WTC11 (cell line): Measurements from ENCODE around the gene FGF13. TPM values are rescaled to one million over a fixed set of nuclear protein-coding genes. Genes with fewer than 3 reads are reported as not detected.

ENCODE experiments used
- ATAC-seq: fragments of 200-7000 bp; cut with Tn5 transposase; 2 replicates; pipeline ENCODE4 v1.10.0; 2021; ENCODE audit warnings: mild to moderate bottlenecking, moderate library complexity
- CTCF ChIA-PET: fragments of 300-600 bp; sonication (Branson Sonifier 250); formaldehyde crosslinking; loops from one replicate; lab custom pipeline; 2021; ENCODE audit warnings: antibody characterized with exemption; lab: Charles Lee
- POLR2A ChIA-PET: fragments of 350-600 bp; sonication (Branson Sonifier 250); formaldehyde crosslinking; loops from one replicate; lab custom pipeline; 2021; ENCODE audit warnings: antibody characterized with exemption; lab: Charles Lee
- DNase-seq: peaks from one replicate; pipeline ENCODE4 v3.0.0; 2021; ENCODE audit warnings: low spot score
- H3K27ac Mint-ChIP-seq: 2 replicates; pipeline ENCODE4 v1.8.0; 2021; ENCODE audit warnings: mixed read lengths
- H3K27me3 Mint-ChIP-seq: 2 replicates; pipeline ENCODE4 v1.8.0; 2021; ENCODE audit warnings: low read depth, mild to moderate bottlenecking, moderate library complexity, mixed read lengths
- H3K36me3 Mint-ChIP-seq: 2 replicates; pipeline ENCODE4 v1.8.0; 2021; ENCODE audit warnings: mixed read lengths
- H3K4me1 Mint-ChIP-seq: 2 replicates; pipeline ENCODE4 v1.8.0; 2022; ENCODE audit warnings: mixed read lengths
- H3K4me3 Mint-ChIP-seq: 2 replicates; pipeline ENCODE4 v1.8.0; 2021; ENCODE audit warnings: mild to moderate bottlenecking, moderate library complexity, mixed read lengths
- H3K9me3 Mint-ChIP-seq: 2 replicates; pipeline ENCODE4 v1.8.0; 2021; ENCODE audit warnings: mixed read lengths
- AFF4 ChIP-seq: sonication (generic); formaldehyde crosslinking; IDR thresholded peaks from 2 replicates; pipeline ENCODE4 v1.8.1; 2023; ENCODE audit warnings: mild to moderate bottlenecking, missing genetic modification reagents, borderline replicate concordance
- CBFB ChIP-seq: sonication (generic); formaldehyde crosslinking; IDR thresholded peaks from 2 replicates; pipeline ENCODE4 v1.8.1; 2022; ENCODE audit warnings: mild to moderate bottlenecking, low read depth, missing genetic modification reagents
- CREB1 ChIP-seq: sonication (generic); formaldehyde crosslinking; IDR thresholded peaks from 2 replicates; pipeline ENCODE4 v1.8.0; 2023; ENCODE audit warnings: mild to moderate bottlenecking, missing genetic modification reagents
- GABPB1 ChIP-seq: sonication (generic); formaldehyde crosslinking; IDR thresholded peaks from 2 replicates; pipeline ENCODE4 v1.8.1; 2023; ENCODE audit warnings: mild to moderate bottlenecking, missing genetic modification reagents
- GTF2I ChIP-seq: fragments of 250-450 bp; sonication (Bioruptor Pico); conservative IDR thresholded peaks from 2 replicates; pipeline ENCODE4 v1.4.0; 2021; ENCODE audit warnings: mild to moderate bottlenecking
- HMGA2 ChIP-seq: fragments of 250-450 bp; sonication (Bioruptor Pico); IDR thresholded peaks from 2 replicates; pipeline ENCODE4 v1.4.0; 2021; ENCODE audit warnings: mild to moderate bottlenecking, moderate library complexity
- IRF2 ChIP-seq: sonication (generic); formaldehyde crosslinking; IDR thresholded peaks from 2 replicates; pipeline ENCODE4 v1.8.0; 2022; ENCODE audit warnings: low read depth, missing genetic modification reagents, borderline replicate concordance
- NR2C2 ChIP-seq: sonication (generic); formaldehyde crosslinking; IDR thresholded peaks from 2 replicates; pipeline ENCODE4 v1.8.0; 2022; ENCODE audit warnings: mild to moderate bottlenecking, missing genetic modification reagents
- ZNF219 ChIP-seq: sonication (generic); formaldehyde crosslinking; IDR thresholded peaks from 2 replicates; pipeline ENCODE4 v1.8.0; 2023; ENCODE audit warnings: missing genetic modification reagents, mild to moderate bottlenecking, borderline replicate concordance
- ZNF263 ChIP-seq: sonication (generic); formaldehyde crosslinking; IDR thresholded peaks from 2 replicates; pipeline ENCODE4 v1.8.1; 2022; ENCODE audit warnings: low read depth, mild to moderate bottlenecking, moderate library complexity, missing genetic modification reagents
- ZNF317 ChIP-seq: sonication (generic); formaldehyde crosslinking; IDR thresholded peaks from 2 replicates; pipeline ENCODE4 v1.8.1; 2023; ENCODE audit warnings: low read depth, mild to moderate bottlenecking, moderate library complexity, missing genetic modification reagents, borderline replicate concordance
- total RNA-seq: library from RNA; stranded (reverse); gene quantifications from 3 replicates; pipeline ENCODE4 v1.2.3, GENCODE V29; 2021
- TF ChIP-seq, protein P1 (sequence below): fragments of 250-450 bp; sonication (Bioruptor Pico); IDR thresholded peaks from 2 replicates; pipeline ENCODE4 v1.9.0; 2021; ENCODE audit warnings: moderate library complexity, mild to moderate bottlenecking, inconsistent platforms, borderline replicate concordance
- TF ChIP-seq, protein P2 (sequence below): fragments of 250-450 bp; sonication (Bioruptor Pico); IDR thresholded peaks from 2 replicates; pipeline ENCODE4 v2.1.2; 2022; ENCODE audit warnings: mild to moderate bottlenecking, moderate library complexity
- TF ChIP-seq, protein P3 (sequence below): sonication (generic); formaldehyde crosslinking; IDR thresholded peaks from 2 replicates; pipeline ENCODE4 v1.8.1; 2023; ENCODE audit warnings: mild to moderate bottlenecking, missing genetic modification reagents
- TF ChIP-seq, protein P4 (sequence below): fragments of 250-450 bp; sonication (Bioruptor Pico); IDR thresholded peaks from 2 replicates; pipeline ENCODE4 v1.8.0; 2021; ENCODE audit warnings: mild to moderate bottlenecking
- TF ChIP-seq, protein P5 (sequence below): sonication (generic); formaldehyde crosslinking; IDR thresholded peaks from 2 replicates; pipeline ENCODE4 v1.8.1; 2022; ENCODE audit warnings: missing genetic modification reagents, borderline replicate concordance
- TF ChIP-seq, protein P6 (sequence below): fragments of 250-450 bp; sonication (Bioruptor Pico); IDR thresholded peaks from 2 replicates; pipeline ENCODE4 v1.9.0; 2021; ENCODE audit warnings: mild to moderate bottlenecking, borderline replicate concordance
- TF ChIP-seq, protein P7 (sequence below): sonication (generic); formaldehyde crosslinking; IDR thresholded peaks from 2 replicates; pipeline ENCODE4 v1.8.0; 2022; ENCODE audit warnings: mild to moderate bottlenecking, missing genetic modification reagents

Gene FGF13
- total RNA-seq, 1 experiment from 2014 or later, result 32.1 TPM

GRCh38 chrX:138704596-138704995 is 6.9 kb downstream of the FGF13 start:
- H3K27ac Mint-ChIP-seq, result no peak overlapping the region
- no peaks in the 10 kb centered on the region for H3K9me3 Mint-ChIP-seq
- ATAC-seq, result no peak

More at GRCh38 chrX:138704596-138704995, 6.9 kb downstream of the FGF13 start:
- ChIA-PET POLR2A (no interaction called here), CTCF (no interaction called here)
- no peak for DNase-seq
- Mint-ChIP-seq H3K36me3 (peaks cover 40% of the 10 kb centered on the region), H3K4me3 (no peak overlapping the region), H3K4me1 (peaks cover 10% of the 10 kb centered on the region), H3K27me3 (no peaks in the 10 kb centered on the region)
- TF ChIP-seq ZNF317 (CRISPR knock-in tag) (no peak), AFF4 (CRISPR knock-in tag) (no peak), ZNF263 (no peak), NR2C2 (CRISPR knock-in tag) (no peak), CBFB (CRISPR knock-in tag) (no peak), HMGA2 (no peak), CREB1 (no peak), ZNF219 (CRISPR knock-in tag) (no peak), GTF2I (CRISPR knock-in tag) (no peak), IRF2 (CRISPR knock-in tag) (no peak), GABPB1 (CRISPR knock-in tag) (no peak)
- TF ChIP-seq, protein P1, sequence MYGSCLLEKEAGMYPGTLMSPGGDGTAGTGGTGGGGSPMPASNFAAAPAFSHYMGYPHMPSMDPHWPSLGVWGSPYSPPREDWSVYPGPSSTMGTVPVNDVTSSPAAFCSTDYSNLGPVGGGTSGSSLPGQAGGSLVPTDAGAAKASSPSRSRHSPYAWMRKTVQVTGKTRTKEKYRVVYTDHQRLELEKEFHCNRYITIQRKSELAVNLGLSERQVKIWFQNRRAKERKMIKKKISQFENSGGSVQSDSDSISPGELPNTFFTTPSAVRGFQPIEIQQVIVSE, result no peak
- TF ChIP-seq, protein P2, sequence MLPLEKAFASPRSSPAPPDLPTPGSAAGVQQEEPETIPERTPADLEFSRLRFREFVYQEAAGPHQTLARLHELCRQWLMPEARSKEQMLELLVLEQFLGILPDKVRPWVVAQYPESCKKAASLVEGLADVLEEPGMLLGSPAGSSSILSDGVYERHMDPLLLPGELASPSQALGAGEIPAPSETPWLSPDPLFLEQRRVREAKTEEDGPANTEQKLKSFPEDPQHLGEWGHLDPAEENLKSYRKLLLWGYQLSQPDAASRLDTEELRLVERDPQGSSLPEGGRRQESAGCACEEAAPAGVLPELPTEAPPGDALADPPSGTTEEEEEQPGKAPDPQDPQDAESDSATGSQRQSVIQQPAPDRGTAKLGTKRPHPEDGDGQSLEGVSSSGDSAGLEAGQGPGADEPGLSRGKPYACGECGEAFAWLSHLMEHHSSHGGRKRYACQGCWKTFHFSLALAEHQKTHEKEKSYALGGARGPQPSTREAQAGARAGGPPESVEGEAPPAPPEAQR (CRISPR knock-in tag), result no peak
- TF ChIP-seq, protein P3, sequence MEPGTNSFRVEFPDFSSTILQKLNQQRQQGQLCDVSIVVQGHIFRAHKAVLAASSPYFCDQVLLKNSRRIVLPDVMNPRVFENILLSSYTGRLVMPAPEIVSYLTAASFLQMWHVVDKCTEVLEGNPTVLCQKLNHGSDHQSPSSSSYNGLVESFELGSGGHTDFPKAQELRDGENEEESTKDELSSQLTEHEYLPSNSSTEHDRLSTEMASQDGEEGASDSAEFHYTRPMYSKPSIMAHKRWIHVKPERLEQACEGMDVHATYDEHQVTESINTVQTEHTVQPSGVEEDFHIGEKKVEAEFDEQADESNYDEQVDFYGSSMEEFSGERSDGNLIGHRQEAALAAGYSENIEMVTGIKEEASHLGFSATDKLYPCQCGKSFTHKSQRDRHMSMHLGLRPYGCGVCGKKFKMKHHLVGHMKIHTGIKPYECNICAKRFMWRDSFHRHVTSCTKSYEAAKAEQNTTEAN, result no peak
- TF ChIP-seq, protein P4, sequence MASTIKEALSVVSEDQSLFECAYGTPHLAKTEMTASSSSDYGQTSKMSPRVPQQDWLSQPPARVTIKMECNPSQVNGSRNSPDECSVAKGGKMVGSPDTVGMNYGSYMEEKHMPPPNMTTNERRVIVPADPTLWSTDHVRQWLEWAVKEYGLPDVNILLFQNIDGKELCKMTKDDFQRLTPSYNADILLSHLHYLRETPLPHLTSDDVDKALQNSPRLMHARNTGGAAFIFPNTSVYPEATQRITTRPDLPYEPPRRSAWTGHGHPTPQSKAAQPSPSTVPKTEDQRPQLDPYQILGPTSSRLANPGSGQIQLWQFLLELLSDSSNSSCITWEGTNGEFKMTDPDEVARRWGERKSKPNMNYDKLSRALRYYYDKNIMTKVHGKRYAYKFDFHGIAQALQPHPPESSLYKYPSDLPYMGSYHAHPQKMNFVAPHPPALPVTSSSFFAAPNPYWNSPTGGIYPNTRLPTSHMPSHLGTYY (CRISPR knock-in tag), result no peak
- TF ChIP-seq, protein P5, sequence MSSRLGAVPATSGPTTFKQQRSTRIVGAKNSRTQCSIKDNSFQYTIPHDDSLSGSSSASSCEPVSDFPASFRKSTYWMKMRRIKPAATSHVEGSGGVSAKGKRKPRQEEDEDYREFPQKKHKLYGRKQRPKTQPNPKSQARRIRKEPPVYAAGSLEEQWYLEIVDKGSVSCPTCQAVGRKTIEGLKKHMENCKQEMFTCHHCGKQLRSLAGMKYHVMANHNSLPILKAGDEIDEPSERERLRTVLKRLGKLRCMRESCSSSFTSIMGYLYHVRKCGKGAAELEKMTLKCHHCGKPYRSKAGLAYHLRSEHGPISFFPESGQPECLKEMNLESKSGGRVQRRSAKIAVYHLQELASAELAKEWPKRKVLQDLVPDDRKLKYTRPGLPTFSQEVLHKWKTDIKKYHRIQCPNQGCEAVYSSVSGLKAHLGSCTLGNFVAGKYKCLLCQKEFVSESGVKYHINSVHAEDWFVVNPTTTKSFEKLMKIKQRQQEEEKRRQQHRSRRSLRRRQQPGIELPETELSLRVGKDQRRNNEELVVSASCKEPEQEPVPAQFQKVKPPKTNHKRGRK (CRISPR knock-in tag), result no peak
- TF ChIP-seq, protein P6, sequence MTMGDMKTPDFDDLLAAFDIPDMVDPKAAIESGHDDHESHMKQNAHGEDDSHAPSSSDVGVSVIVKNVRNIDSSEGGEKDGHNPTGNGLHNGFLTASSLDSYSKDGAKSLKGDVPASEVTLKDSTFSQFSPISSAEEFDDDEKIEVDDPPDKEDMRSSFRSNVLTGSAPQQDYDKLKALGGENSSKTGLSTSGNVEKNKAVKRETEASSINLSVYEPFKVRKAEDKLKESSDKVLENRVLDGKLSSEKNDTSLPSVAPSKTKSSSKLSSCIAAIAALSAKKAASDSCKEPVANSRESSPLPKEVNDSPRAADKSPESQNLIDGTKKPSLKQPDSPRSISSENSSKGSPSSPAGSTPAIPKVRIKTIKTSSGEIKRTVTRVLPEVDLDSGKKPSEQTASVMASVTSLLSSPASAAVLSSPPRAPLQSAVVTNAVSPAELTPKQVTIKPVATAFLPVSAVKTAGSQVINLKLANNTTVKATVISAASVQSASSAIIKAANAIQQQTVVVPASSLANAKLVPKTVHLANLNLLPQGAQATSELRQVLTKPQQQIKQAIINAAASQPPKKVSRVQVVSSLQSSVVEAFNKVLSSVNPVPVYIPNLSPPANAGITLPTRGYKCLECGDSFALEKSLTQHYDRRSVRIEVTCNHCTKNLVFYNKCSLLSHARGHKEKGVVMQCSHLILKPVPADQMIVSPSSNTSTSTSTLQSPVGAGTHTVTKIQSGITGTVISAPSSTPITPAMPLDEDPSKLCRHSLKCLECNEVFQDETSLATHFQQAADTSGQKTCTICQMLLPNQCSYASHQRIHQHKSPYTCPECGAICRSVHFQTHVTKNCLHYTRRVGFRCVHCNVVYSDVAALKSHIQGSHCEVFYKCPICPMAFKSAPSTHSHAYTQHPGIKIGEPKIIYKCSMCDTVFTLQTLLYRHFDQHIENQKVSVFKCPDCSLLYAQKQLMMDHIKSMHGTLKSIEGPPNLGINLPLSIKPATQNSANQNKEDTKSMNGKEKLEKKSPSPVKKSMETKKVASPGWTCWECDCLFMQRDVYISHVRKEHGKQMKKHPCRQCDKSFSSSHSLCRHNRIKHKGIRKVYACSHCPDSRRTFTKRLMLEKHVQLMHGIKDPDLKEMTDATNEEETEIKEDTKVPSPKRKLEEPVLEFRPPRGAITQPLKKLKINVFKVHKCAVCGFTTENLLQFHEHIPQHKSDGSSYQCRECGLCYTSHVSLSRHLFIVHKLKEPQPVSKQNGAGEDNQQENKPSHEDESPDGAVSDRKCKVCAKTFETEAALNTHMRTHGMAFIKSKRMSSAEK (CRISPR knock-in tag), result no peak
- TF ChIP-seq, protein P7, sequence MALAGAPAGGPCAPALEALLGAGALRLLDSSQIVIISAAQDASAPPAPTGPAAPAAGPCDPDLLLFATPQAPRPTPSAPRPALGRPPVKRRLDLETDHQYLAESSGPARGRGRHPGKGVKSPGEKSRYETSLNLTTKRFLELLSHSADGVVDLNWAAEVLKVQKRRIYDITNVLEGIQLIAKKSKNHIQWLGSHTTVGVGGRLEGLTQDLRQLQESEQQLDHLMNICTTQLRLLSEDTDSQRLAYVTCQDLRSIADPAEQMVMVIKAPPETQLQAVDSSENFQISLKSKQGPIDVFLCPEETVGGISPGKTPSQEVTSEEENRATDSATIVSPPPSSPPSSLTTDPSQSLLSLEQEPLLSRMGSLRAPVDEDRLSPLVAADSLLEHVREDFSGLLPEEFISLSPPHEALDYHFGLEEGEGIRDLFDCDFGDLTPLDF, result no peak
